HPDE6-E6E7 (cell line): ENCODE results near the gene NECTIN1.

Experiments used
- DNase-seq: peaks from one replicate; pipeline ENCODE4 v3.0.0; 2011; ENCODE audit warnings: missing footprints; ENCODE audit errors: extremely low spot score

NECTIN1 gene

GRCh38 chr11:119641983-119642745, 86.8 kb downstream of the NECTIN1 start:
- DNase-seq, result peak; percentile 56

GRCh38 chr11:119640541-119640940, 88.5 kb downstream of the NECTIN1 start:
- no peak for DNase-seq

- no peak for DNase-seq
Measured at GRCh38 chr11:119639642-119640205, 89.3 kb downstream of the NECTIN1 start.

- DNase-seq, result no peak
Measured at GRCh38 chr11:119638851-119639250, 90.1 kb downstream of the NECTIN1 start.

GRCh38 chr11:119637481-119637880, 91.5 kb downstream of the NECTIN1 start:
- DNase-seq, result no peak

- no peak for DNase-seq
Measured at GRCh38 chr11:119635776-119636175, 93.2 kb downstream of the NECTIN1 start.

- no peak for DNase-seq
Measured at GRCh38 chr11:119635041-119635740, 93.8 kb downstream of the NECTIN1 start.

GRCh38 chr11:119634301-119634700, 94.7 kb downstream of the NECTIN1 start:
- no peak for DNase-seq

- no peak for DNase-seq
Measured at GRCh38 chr11:119629834-119630624, 99.0 kb downstream of the NECTIN1 start.

- no peak for DNase-seq
Measured at GRCh38 chr11:119629085-119629484, 99.9 kb downstream of the NECTIN1 start.

- no peak for DNase-seq
Measured at GRCh38 chr11:119627286-119627685, 101.7 kb downstream of the NECTIN1 start.

GRCh38 chr11:119626871-119627270, 102.1 kb downstream of the NECTIN1 start:
- DNase-seq, result no peak

GRCh38 chr11:119626197-119626841, 102.7 kb downstream of the NECTIN1 start:
- no peak for DNase-seq

GRCh38 chr11:119625206-119625978, 103.6 kb downstream of the NECTIN1 start:
- DNase-seq, result no peak

- no peak for DNase-seq
Measured at GRCh38 chr11:119624629-119625028, 104.4 kb downstream of the NECTIN1 start.

- DNase-seq, result peak; percentile 23
Measured at GRCh38 chr11:119624102-119624615, 104.8 kb downstream of the NECTIN1 start.

- DNase-seq, result no peak
Measured at GRCh38 chr11:119623682-119624081, 105.3 kb downstream of the NECTIN1 start.

- no peak for DNase-seq
Measured at GRCh38 chr11:119622454-119623143, 106.4 kb downstream of the NECTIN1 start.

GRCh38 chr11:119619665-119620064, 109.3 kb downstream of the NECTIN1 start:
- no peak for DNase-seq
